ENCODE data around the gene RUVBL1. TPM values are rescaled to one million over a fixed set of nuclear protein-coding genes. Genes with fewer than 3 reads are reported as not detected.
A peak's percentile ranks its signal among the peaks of the same experiment; 100 is the strongest.

The RUVBL1 gene
- total RNA-seq, 2 donors from 2014 or later, result 7.5 to 22.1 TPM

DNA sequence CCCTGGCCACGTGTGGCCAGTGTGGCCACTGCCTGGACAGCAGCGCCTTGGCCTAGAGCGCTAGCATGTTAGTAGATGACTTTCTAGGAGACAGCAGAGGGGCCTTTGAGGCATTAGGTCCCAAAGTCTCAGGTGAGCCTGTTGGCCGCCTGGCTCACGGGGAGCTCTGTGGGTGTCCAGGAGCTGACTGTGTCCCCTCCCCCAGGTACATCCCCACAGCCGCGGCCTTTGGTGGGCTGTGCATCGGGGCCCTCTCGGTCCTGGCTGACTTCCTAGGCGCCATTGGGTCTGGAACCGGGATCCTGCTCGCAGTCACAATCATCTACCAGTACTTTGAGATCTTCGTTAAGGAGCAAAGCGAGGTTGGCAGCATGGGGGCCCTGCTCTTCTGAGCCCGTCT lies 54.3 kb downstream of the RUVBL1 start:
- Histone ChIP-seq H3K27ac (no peak overlapping the region), H3K4me3 (no peak overlapping the region), H3K27me3 (no peaks in the 10 kb centered on the region), H3K36me3 (replicated peaks in 1 of 2; ENCODE audit: insufficient read depth in 1 of 2, low read depth in 2 of 2) (peaks cover 35 to 51% of the 10 kb centered on the region in 2 donors), H3K4me1 (peaks cover 45% of the 10 kb centered on the region), H3K9me3 (no peaks in the 10 kb centered on the region)
- WGBS, 2 donors, result 71 to 72% methylated on average over 9 to 14 of the region's 15 CpGs
- intact Hi-C loops (cut with DNase I), result no loop called here
- DNase-seq, result no peak
- ATAC-seq, result no peak
- TF ChIP-seq POLR2A (IDR thresholded peaks at IDR 0.05), result no peak
- TF ChIP-seq, protein P1, sequence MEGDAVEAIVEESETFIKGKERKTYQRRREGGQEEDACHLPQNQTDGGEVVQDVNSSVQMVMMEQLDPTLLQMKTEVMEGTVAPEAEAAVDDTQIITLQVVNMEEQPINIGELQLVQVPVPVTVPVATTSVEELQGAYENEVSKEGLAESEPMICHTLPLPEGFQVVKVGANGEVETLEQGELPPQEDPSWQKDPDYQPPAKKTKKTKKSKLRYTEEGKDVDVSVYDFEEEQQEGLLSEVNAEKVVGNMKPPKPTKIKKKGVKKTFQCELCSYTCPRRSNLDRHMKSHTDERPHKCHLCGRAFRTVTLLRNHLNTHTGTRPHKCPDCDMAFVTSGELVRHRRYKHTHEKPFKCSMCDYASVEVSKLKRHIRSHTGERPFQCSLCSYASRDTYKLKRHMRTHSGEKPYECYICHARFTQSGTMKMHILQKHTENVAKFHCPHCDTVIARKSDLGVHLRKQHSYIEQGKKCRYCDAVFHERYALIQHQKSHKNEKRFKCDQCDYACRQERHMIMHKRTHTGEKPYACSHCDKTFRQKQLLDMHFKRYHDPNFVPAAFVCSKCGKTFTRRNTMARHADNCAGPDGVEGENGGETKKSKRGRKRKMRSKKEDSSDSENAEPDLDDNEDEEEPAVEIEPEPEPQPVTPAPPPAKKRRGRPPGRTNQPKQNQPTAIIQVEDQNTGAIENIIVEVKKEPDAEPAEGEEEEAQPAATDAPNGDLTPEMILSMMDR (IDR thresholded peaks at IDR 0.05), result no peak

DNA sequence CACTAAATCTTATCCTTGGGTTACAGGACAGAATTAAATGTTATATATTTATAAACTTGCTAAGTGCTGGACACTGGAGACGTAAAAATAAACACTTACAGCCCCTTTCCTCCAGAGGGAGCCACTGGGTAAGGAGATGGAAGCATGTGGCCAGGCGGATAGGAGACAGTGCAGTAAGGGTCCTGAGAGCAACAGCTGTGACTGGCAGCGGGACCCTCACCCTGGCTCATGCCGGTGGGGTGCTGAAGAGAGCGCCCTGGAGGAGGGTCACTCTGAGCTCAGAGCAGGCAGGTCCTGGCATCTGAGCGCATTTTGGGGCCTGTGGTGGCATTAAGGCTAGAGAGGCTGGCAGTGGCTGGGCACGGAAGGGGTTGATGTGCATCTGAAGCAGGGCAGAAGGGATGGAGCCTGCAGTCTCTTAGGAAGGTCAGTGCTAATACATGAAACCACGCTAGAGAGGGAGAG lies 55.4 kb downstream of the RUVBL1 start:
- WGBS, 2 donors, result 69 to 77% methylated on average over 8 of the region's 8 CpGs
- peaks cover 38 to 56% of the 10 kb centered on the region in 2 donors for H3K36me3 ChIP-seq (replicated peaks in 1 of 2; ENCODE audit: insufficient read depth in 1 of 2, low read depth in 2 of 2)
- no peak overlapping the region for H3K27ac ChIP-seq
- no peak overlapping the region for H3K4me3 ChIP-seq
- intact Hi-C loops (cut with DNase I), result no loop called here
- no peak for TF ChIP-seq POLR2A (IDR thresholded peaks at IDR 0.05)
- TF ChIP-seq, protein P1 (IDR thresholded peaks at IDR 0.05), result peak; percentile 11 to 52 (median 45)
- DNase-seq (peak in 1 of 4 donors; percentile 49), ATAC-seq (no peak)
- no peaks in the 10 kb centered on the region for H3K27me3 ChIP-seq
- peaks cover 45% of the 10 kb centered on the region for H3K4me1 ChIP-seq
- H3K9me3 ChIP-seq, result no peaks in the 10 kb centered on the region

GRCh38 chr3:128067489-128067888 lies 56.1 kb downstream of the RUVBL1 start:
- H3K36me3 ChIP-seq (replicated peaks in 1 of 2; ENCODE audit: insufficient read depth in 1 of 2, low read depth in 2 of 2), result peaks cover 42 to 60% of the 10 kb centered on the region in 2 donors
- H3K27ac ChIP-seq, result no peak overlapping the region
- TF ChIP-seq, protein P1 (IDR thresholded peaks at IDR 0.05), result no peak
- TF ChIP-seq POLR2A (IDR thresholded peaks at IDR 0.05), result no peak
- H3K27me3 ChIP-seq, result no peaks in the 10 kb centered on the region
- WGBS, 2 donors, result 47 to 52% methylated on average over 7 of the region's 7 CpGs
- DNase-seq, result no peak
- no peaks in the 10 kb centered on the region for H3K9me3 ChIP-seq
- no peak overlapping the region for H3K4me3 ChIP-seq
- intact Hi-C loops (cut with DNase I), result no loop called here
- peaks cover 41% of the 10 kb centered on the region for H3K4me1 ChIP-seq
- ATAC-seq, result no peak

- no peak overlapping the region for H3K27ac ChIP-seq
- ATAC-seq (no peak), DNase-seq (no peak)
- no peaks in the 10 kb centered on the region for H3K9me3 ChIP-seq
- WGBS, 2 donors, result 66 to 88% methylated on average over 2 to 9 of the region's 9 CpGs
- H3K36me3 ChIP-seq (replicated peaks in 1 of 2; ENCODE audit: insufficient read depth in 1 of 2, low read depth in 2 of 2), result peaks cover 45 to 68% of the 10 kb centered on the region in 2 donors
- H3K4me1 ChIP-seq, result peaks cover 40% of the 10 kb centered on the region
- intact Hi-C loops (cut with DNase I), result no loop called here
- H3K27me3 ChIP-seq, result no peaks in the 10 kb centered on the region
- H3K4me3 ChIP-seq, result no peak overlapping the region
- TF ChIP-seq, protein P1 (IDR thresholded peaks at IDR 0.05), result no peak
- TF ChIP-seq POLR2A (IDR thresholded peaks at IDR 0.05), result no peak
These were observed 56.9 kb downstream of the RUVBL1 start for GRCh38 chr3:128066676-128067075.

GRCh38 chr3:128066114-128066513 lies 57.5 kb downstream of the RUVBL1 start:
- Histone ChIP-seq H3K9me3 (no peaks in the 10 kb centered on the region), H3K36me3 (replicated peaks in 1 of 2; ENCODE audit: insufficient read depth in 1 of 2, low read depth in 2 of 2) (peaks cover 43 to 71% of the 10 kb centered on the region in 2 donors), H3K27me3 (no peaks in the 10 kb centered on the region), H3K4me1 (peaks cover 40% of the 10 kb centered on the region), H3K27ac (no peak overlapping the region), H3K4me3 (no peak overlapping the region)
- WGBS, 2 donors, result 82 to 83% methylated on average over 4 of the region's 4 CpGs
- DNase-seq, result no peak
- intact Hi-C loops (cut with DNase I), result no loop called here
- no peak for TF ChIP-seq POLR2A (IDR thresholded peaks at IDR 0.05)
- TF ChIP-seq, protein P1 (IDR thresholded peaks at IDR 0.05), result no peak
- ATAC-seq, result no peak
